Activated CD8-positive, alpha-beta memory T cell treated with anti-CD3 and anti-CD28 coated beads for 48 hours (primary cell): ENCODE data around the gene LHPP.

ENCODE experiments used
- DNase-seq, 3 experiments: peaks; one replicate each; pipeline ENCODE4 v3.0.0-alpha.2; 2020; ENCODE audit warnings: low read depth in 2 of 3, low spot score in 2 of 3

LHPP gene

DNA sequence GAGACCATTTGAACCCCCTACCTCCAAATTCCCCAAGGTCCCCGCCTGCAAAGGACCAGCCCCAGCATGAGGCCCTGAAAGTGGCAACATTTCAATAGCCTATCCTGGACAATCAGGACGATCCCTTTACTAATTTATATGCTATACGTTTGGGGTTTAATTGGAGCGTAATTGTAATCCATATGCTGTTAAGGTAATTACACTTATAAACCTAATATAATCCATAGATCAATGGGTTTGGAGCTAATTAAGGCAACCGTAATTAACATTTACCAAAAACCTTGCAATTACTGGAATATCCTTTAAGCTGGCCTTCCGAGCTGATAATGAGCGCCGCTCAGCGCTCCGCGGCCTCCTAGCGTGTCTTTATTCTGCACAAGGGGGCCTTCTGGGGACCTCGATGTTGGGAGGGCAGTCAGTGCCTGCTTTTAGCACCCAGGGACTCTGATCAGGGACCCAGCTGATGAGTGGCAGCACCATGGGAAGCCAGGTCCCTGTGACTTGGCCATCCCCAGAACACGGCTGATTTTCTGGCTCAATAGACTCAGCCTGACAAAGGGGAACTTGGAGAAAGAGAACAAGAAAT is 91.2 kb downstream of the LHPP start:
- no peak for DNase-seq

DNA sequence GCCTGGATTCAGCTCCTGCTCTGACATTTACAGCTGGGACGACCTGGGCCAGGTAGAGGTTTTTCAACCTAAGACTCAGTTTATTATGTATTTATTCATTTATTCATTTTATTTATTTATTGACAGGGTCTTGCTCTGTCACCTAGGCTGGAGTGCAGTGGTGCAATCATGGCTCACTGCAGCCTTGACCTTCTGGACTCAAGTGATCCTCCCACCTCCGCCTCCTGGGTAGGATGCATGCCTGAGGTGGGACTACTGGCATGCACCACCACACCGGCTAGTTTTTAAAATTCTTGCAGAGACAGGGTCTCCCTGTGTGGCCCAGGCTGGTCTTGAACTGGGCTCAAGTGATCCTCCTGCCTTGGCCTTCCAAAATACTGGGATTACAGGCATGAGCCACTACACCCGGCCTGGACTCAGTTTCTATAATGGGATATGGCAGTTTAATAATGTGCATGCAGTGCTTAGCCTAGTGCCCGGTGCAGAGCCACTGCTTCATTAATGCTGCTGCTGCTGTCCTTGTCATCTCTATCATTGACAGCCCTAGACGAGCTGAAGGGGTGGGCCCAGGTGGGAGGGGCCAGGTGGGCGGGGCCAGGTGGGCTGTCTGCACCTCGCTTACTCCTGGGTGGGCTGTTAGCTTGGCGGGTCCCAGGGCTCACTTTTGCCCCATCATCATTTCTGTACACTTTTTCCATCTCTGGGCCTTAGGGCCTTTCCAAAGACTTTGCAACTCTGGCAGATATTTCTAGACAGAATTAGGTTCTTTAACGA is 92.6 kb downstream of the LHPP start:
- DNase-seq: no peak

DNA sequence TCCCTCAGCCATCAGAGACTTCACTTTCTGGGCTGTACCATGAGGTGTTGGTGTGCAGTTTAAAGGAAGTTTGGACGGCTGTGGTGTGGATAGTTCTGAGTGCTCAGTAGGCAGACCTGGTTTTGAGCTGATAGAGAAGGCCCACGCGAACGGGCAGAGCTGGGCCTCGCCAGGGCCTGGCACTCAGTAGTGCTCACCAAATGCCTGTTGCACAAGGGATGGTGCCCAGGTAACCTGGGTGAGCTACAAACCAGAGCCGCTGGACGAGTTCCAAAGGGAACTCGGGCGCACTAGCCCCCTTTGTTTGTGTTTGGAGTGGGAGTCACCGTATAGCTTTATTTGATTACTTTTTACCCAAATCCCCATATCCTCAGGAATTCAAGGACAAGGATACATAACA is 95.5 kb downstream of the LHPP start:
- DNase-seq: no peak

DNA sequence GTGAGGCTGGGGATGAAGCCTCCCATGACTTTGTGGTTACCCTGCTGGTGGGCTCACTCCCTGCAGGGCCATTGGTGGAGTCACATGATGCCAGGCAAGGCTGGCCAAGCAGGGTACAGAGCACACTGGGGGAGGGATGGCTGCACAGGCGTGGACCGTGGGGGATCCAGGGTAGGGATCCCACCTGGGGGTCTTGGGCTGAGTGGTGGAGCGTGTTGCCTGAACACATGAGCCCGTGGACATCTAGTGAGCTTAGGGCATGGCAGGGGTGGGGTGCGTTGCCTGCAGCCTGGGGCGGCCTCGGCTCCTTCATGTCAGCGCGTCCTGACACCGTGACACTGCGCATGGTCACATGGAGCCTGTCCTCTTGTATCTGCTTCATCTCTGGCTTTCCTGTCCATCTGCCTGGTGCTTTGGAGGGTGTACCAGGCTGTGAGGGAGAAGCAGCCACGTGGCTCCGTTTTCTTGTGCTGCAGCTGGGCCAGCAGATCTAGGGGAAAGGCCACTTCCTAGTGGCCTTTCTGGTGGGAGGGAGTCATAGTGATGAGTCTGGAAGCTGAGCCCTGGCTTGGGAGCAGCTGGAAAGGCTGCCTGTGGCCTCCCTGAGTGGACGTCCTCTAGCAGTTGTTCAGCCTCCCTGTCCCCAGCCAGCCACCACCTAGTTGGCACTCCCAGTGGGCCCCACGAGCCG is 96.2 kb downstream of the LHPP start:
- DNase-seq: no peak

DNA sequence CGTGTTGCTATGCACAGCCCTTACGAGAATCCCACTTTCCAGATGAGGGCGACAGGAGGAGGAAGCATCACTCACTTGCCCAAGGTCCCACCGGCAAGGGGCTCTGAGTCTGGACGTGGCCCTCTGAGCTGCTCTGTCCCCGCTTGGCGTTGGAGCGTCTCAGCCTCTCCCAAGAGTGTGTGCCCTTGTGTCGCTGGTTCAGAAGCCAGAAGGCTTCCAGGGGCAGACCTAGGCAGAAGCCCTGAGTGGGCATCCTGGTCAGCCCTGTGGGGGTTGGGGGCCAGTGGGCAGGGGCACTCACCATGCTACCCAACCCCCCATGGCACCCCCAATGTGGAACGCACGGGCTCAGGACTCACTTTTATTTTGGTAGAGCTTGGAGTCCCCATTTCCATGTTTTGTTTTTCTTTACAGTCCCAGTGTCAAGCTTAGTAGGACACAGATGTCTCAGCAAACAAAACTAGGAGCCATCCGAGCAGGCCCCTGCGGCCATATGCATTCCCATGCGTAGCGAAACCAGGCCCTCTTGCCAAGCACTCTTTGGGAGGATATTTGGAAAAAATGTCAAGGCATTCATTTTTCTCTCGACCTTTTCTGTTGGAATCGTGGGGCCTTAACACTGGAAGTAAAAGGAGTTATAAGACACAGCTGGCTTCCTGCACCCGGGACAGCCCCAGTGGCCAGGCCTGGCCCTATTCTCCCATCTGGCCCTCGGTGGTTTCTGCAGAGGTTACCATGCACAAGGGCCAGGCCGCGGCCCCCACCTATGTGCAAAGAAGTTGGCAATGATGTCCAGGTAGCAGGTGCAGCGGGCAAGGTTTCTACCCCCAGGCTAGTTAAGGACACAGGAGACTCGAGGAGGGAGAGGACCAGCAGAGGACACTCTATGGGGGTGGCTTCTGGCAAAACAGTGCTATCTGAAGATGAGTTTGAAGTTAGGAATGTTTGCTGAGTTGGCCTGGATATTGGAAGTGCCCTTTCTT is 97.0 kb downstream of the LHPP start:
- DNase-seq: no peak

DNA sequence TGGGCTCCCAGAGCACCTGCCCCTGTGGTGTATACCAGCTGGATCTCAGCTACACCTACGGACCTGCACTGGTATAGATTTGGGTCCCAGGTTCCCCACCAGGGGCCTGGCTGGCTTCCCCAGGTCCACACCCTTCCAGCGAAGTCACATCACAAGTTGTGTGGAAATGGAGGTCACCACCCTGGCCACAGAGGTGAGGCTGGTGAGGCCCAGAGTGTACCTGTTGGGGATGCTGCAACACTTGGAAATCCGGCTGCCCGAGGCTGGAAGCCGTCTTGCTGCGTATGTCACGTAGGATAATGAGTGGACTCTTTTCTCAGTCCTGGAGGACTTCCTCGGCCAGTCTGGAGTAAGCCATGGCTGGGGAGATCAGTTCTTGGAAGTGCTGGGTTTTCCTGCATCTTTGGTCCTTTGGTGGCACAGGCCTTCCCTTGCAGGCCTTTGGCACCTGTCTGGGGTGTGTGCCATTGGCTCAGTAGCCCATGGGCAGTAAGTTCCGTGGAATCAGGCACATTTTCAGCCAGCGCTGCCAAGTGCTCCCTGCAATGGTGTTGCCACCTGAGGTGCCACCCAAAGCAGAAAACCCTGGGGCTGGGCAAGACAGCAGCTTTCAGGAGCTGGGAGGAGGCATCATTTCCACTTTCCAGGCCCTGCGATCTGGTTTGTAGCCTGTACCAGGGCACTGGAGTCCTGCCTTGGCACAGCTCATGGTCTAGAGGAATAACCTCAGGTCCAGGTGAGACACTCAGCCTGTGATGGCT is 97.9 kb downstream of the LHPP start:
- DNase-seq: no peak

DNA sequence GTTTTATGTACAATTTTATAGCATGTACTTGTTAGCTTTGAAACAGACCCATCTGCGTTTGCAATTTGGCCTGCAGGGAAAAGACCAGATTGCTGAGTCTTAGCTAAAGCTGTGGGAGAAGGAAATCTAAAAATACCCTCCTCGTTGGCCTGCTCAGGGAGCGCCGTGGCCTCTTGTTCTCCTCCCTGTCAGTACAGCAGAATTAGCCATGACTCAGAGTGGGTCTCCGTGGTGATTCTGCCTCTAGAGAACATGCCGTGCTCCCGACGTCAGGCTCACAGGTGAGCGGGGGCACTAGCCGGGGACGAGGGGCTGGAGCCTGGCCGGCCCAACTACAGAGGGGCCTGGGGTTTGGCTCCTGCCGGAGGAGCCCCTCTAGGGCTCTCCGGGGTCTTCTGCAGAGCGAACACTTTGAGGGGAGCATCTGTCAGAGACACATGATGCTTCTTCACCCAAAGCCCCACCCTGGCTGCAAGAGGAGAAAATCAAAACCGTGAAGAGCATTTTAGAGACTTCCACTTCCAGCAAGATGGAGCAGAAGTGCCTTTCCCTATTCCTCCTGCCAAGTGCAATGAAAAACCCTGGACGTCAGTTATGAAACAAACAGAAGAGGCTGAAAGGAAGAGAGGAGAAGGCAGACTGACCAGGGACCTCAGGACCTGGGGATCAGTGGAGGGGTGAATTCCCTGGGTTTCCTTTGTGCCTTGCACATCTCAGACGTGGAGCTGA is 98.9 kb downstream of the LHPP start:
- no peak for DNase-seq

DNA sequence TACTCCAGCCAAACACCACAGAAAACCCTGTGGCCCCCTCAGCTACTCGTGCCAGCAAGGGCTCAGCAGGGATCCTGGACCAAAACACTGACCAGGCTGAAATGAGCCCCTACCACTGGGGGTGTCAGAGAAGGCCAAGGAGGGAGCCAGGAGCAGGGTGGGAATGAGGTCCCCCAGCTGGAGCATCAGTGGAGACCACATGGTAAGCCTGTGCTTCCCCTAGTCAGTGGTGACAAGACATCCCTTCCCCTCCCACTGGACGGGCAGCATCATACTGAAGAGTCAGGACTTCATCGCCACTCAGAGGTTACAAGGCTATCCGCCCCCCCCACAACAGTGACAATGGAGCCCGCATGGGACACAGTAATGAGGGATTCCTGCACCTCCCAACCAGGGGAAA is 99.6 kb downstream of the LHPP start:
- DNase-seq: no peak

DNA sequence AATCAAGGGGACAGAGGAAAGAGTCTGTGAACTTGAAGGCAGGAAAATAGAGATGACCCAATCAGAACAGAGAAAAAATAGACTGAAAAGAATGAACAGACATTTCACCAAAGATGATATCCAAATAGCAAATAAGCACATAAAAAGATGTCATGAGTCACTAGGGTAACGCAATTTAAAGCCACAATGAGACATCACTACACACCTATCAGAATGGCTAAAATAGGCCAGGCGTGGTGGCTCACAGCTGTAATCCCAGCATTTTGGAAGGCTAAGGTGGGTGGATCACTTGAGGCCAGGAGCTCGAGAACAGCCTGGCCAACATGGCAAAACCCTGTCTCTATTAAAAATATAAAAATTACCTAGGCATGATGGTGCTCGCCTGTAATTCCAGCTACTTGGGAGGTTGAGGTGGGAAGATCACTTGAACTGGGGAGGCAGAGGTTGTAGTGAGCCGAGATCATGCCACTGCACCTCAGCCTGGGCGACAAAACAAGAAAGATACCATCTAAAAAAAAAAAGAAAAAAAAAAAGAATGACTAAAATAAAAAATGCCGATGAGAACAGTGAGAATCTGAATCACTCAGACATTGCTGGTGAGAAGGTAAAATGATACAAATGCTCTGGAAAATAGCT is 100.9 kb downstream of the LHPP start:
- DNase-seq: no peak

DNA sequence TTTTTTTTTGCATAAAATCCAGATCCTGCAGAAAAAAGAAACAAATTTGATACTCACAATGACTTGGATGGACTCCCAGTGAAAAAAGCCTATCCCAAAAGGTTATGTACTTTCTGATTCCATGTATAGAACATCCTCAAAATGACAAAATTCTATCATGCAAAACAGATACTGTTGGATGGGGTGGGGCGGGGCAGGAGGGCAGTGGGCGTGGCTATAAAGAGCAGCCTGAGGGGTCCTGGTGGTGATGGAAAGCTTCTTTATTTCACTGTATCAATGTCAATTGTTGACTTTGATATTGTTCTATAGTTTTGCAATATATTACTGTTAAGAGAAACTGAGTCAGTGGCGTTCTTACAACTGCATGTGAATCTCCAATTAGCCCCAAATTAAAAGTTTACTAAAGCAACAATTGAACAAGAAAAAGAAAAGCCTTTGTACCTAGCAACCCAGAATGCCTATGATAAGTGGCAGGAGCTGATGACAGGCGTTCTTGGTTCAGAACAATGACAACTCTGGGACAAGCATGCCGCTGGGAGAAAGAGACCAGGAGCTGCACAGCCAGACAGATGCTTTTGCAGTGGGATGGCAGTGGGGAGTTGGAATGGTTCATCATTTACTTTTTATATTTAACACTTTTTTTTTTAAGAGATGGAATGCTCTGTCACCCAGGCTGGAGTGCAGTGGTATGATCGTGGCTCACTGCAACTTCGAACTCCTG is 101.9 kb downstream of the LHPP start:
- no peak for DNase-seq

DNA sequence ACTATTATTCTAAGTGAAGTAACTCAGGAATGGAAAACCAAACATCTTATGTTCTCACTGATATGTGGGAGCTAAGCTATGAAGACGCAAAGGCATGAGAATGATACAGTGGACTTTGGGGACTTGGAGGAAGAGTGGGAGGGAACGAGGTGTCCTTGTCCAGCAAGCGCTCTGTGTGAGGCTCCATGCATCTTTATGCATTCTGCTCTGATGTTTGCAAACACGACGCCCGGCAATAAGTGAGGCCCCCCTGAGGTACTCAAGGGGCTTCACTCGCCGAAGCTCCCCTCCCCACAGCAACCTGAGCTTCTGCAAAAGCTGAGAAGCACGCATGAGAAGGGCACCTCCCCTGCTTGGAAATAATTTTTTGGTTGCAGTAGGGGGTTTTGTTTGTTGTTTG is 103.3 kb downstream of the LHPP start:
- no peak for DNase-seq

DNA sequence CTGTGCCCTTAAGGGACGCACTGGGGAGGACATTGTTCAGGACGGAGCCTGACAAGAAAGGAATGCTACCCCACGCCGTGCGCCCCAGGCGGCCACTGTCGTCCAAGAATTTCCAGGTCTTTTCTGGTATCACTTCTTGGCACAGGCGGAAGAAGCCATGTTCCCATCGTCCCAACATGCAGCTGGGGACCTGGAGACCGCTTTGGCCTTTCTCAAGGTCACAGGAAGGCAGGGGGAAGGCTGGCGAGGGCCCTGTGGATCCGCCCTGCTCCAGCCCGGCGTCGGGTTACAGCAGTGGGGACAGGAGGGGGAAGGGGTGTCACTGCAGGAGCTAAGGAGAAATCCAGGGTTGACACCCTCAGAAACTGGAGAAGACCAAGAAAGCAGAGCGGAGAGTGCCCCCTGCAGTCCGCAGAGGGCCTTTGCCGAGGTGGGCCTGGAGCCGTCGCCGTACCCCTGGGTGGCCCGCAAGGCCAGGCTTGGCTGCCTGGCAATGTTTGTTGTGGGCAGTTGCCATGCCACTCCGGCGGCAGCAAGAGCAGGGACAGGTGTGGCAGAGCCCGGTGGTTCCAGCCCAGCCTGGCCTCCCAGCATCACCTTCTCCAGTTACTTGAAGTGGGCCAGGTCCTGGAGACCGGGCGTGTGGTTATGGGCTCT is 104.1 kb downstream of the LHPP start:
- DNase-seq: no peak

DNA sequence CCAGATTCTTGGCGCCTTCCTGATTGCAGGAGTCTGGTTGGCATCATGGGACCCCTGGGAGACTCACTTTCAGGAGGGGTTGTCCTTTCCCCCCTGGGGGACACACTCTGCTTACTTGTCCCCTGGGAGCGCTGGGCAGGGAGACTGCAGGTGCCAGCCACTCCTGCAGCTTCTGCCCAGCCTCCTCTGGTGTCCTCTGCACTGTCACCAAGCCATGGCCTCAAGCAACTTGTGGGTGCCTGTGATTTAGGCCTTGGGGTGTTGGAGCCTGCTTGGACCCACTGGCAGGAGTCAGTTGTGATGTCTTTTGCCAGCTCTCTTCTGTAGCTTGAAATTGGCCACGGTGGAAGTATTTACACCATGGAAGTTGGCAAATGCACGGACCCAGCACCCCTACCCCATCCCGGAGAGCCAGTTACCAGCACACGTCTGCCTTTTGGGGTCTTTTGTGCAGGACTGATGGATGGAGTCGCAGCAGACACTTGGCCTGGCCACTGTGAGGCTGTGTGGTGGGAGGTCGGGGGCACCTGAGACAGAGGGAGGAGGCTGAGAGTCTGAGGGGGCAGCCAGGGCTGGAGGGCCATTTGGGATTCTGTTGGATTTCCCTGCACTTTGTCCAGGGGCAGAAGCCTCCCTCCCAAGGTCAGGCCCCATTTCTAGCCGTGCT is 104.7 kb downstream of the LHPP start:
- no peak for DNase-seq

DNA sequence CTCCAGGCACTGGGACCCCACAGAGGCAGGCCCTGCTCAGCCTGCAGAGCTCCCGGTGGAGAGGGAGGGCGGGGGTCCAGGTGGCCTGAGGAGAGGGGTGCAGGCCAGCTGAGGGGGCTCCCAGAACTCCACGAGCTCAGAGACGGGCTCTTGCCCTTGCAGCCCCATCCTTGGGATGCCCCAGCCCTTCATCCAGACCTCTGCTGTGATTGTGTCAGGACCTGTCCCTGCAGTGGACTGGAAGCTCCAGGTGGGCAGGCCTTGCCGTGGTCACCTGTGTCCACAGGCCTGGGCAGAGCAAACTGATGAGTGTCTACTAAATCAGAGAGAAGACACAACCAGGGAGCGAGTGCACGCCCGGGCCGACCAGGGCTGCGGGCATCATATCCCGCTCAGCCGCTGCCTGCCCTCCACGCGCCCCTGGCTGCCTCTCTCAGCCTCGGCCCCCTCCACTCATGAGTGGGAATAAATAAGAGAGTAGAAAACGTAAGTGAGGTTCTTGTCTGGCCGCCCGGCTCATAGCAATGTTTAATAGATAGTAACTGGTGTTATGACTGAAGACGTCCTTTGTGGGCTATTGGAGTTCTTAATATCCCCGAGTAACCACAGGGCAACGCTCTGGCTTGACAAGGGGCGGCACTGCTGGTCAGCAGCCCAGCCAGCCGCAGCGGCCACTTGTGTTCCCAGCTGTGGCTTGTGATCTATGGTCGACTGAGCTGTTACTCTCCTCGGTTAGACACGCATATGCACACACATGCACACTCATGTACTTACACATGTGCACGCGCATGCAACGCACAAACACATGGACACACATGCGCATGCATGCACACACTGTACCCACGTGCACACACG is 105.6 kb downstream of the LHPP start:
- no peak for DNase-seq

DNA sequence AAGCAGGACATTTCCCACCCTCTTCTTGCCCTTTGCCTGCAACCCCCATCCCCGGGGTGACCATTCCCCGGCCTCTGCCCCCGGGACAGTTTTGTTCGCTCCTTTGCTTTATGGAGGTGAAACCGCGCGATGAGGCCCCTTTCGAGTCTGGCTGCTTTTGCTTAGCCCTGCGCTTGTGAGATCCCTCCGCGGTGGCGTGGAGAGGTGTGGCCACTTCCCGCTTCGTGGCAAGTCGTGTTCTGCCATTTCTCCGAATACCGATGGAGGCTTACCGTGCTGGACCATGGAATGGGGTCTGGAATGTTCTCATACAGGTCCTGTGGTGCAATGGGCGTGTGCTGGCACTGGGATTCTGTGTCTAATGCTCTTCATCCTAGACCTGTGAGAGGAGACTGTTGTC is 106.7 kb downstream of the LHPP start:
- no peak for DNase-seq

DNA sequence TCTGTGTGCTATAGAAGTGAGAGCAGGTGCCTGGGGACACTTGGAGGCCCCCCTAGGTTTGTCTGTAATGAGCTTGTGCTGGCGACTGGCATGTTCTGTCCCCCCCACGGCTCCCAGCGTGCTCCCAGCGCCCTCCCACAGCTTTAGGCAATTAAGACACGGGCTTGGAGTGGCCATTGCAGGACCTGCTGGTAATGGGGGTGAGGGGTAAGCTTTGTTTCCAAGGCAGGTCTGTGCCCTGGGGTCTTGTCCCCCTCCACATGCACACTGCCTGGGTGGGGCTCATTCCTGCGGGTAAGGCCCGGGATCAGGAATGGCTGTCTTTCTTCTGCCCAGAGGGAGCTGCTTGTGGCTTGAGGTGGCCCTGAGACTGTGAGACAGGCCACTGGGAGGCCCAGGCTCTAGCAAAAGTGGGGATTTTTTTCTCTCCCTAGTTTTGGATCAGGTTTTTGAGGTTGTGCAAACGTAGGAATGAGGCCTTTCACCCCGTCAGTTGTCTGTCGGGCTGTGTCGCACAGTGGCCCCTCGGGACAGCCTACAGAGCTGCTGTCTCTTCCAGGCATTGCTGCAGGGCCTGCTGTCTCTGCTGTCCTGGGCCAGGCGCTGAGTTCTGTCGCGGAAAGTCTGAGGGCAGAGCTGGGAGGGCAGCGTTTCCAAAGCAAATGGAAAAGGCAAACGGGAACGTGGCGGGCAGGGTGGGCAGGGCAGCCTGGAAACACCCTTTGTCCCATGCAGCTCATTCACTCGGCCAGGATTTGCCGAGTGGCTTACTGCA is 107.4 kb downstream of the LHPP start:
- no peak for DNase-seq
